SK-N-MC (cell line): ENCODE measurements around the gene MPND.

Source experiments
- DNase-seq: peaks from one replicate; pipeline ENCODE4 v3.0.0-alpha.2; 2011; ENCODE audit warnings: low read depth, low spot score
- H3K27ac ChIP-seq: fragments of 200-600 bp; sonication (generic); 2 replicates; pipeline ENCODE4 v1.5.1; 2016; ENCODE audit warnings: mixed run types
- H3K36me3 ChIP-seq: fragments of 200-600 bp; sonication (generic); 2 replicates; pipeline ENCODE4 v1.6.1; 2017; ENCODE audit warnings: antibody characterized with exemption, low read length, mixed read lengths; ENCODE audit not compliant: insufficient read depth
- H3K4me3 ChIP-seq: fragments of 200-600 bp; sonication (generic); 2 replicates; pipeline ENCODE4 v1.5.1; 2016
- H3K9ac ChIP-seq: fragments of 200-600 bp; sonication (generic); 2 replicates; pipeline ENCODE4 v1.8.0; 2017; ENCODE audit warnings: mixed run types, mixed read lengths; ENCODE audit not compliant: insufficient read length
- H3K9me3 ChIP-seq: fragments of 200-600 bp; sonication (generic); 2 replicates; pipeline ENCODE4 v1.6.1; 2017; ENCODE audit warnings: low read depth, mild to moderate bottlenecking, antibody characterized with exemption, low read length, moderate library complexity, mixed read lengths
- EZH2 ChIP-seq: fragments of 200-600 bp; sonication (generic); IDR thresholded peaks from one replicate; pipeline ENCODE4 v1.6.1; 2017; ENCODE audit warnings: antibody characterized with exemption
- FOXP2 ChIP-seq: optimal IDR thresholded peaks from 2 replicates; pipeline ENCODE3; 2011; ENCODE audit warnings: mild to moderate bottlenecking, moderate library complexity; ENCODE audit not compliant: insufficient read depth; ENCODE audit errors: extremely low read length, control extremely low read depth
- POLR2AphosphoS5 ChIP-seq: IDR thresholded peaks from 2 replicates; pipeline ENCODE4 v1.6.1; 2012; ENCODE audit warnings: mild to moderate bottlenecking, low read depth, low read length, borderline replicate concordance

The MPND gene

DNA sequence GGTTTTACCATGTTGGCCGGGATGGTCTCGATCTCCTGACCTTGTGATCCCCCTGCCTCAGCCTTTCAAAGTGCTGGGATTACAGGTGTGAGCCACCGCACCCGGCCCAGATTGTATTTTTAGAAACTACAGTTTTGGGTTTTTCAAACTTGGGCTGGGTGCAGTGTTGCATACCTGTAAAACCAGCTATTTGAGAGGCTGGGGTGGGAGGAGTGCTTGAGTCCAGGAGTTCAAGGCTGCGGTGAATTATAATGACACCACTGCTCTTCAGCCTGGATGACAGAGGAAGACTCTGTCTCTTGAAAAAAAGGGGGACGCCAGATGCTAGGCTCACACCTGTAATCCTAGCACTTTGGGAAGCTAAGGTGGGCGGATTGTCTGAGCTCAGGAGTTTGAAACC is 63.3 kb downstream of the MPND start:
- Histone ChIP-seq H3K9me3 (no peaks in the 10 kb centered on the region), H3K4me3 (no peak overlapping the region), H3K27ac (no peak overlapping the region), H3K36me3 (peaks cover 50% of the 10 kb centered on the region), H3K9ac (no peak overlapping the region)
- DNase-seq = no peak
- no peak for TF ChIP-seq FOXP2
- TF ChIP-seq POLR2AphosphoS5 = no peak
- no peak for TF ChIP-seq EZH2

- DNase-seq = no peak
- TF ChIP-seq POLR2AphosphoS5 = no peak
- TF ChIP-seq EZH2 = no peak
- TF ChIP-seq FOXP2 = no peak
- Histone ChIP-seq H3K27ac (no peak overlapping the region), H3K4me3 (no peak overlapping the region), H3K9me3 (no peaks in the 10 kb centered on the region), H3K36me3 (peaks cover 72% of the 10 kb centered on the region), H3K9ac (no peak overlapping the region)
These were observed 66.0 kb downstream of the MPND start for GRCh38 chr19:4409123-4409933.
